Fibroblast of the aortic adventitia (primary cell): Measurements from ENCODE around the gene LUZP1. TPM values are rescaled to one million over a fixed set of nuclear protein-coding genes. Genes with fewer than 3 reads are reported as not detected.

ENCODE experiments used
- DNase-seq: peaks from one replicate; pipeline ENCODE4 v3.0.0-alpha.2; 2010; ENCODE audit warnings: low read depth
- H3K4me3 ChIP-seq: 2 replicates; pipeline ENCODE4 v1.5.1; 2011; ENCODE audit warnings: low read depth, mild to moderate bottlenecking, control low read depth, low read length, moderate library complexity
- CTCF ChIP-seq: IDR thresholded peaks from 2 replicates; pipeline ENCODE4 v1.5.1; 2011; ENCODE audit warnings: mild to moderate bottlenecking, low read length, control low read depth, inconsistent platforms; ENCODE audit not compliant: insufficient read depth
- total RNA-seq: library from RNA; depleted of rRNA; stranded (reverse); fragments of >200 nt; gene quantifications from 2 replicates; pipeline ENCODE4 v1.2.3, GENCODE V29; 2012; ENCODE audit warnings: low replicate concordance

Gene LUZP1
- total RNA-seq, result 26.2 and 107 TPM in 2 replicates

- no peak for TF ChIP-seq CTCF
These were observed at the start of gene LUZP1 for GRCh38 chr1:23168445-23169194. Gene LUZP1 (minus strand): TSS chr1:23168856.

GRCh38 chr1:23217421-23218115 is 48.9 kb upstream of the LUZP1 start, which contains the start of gene HTR1D:
Gene HTR1D (minus strand): TSS chr1:23217502. CDS start chr1:23194219, 23,283 bp downstream.
- no peak for TF ChIP-seq CTCF
- no peak for DNase-seq

More at GRCh38 chr1:23168445-23169194, at the start of gene LUZP1:
- H3K4me3 ChIP-seq, result peak within 1 kb of the TSS; percentile 85
- peak; percentile 90 for DNase-seq

GRCh38 chr1:23216771-23217420 is 48.2 kb upstream of the LUZP1 start:
- H3K4me3 ChIP-seq, result peak overlapping the region; percentile 37
- TF ChIP-seq CTCF, result peak; percentile 40
- no peak for DNase-seq

More at GRCh38 chr1:23217421-23218115, 48.9 kb upstream of the LUZP1 start, which contains the start of gene HTR1D:
- H3K4me3 ChIP-seq, result peak within 1 kb of the TSS; percentile 37

GRCh38 chr1:23215751-23216449 is 47.2 kb upstream of the LUZP1 start:
- no peak overlapping the region for H3K4me3 ChIP-seq
- TF ChIP-seq CTCF, result no peak
- no peak for DNase-seq

GRCh38 chr1:23215291-23215690 is 46.6 kb upstream of the LUZP1 start:
- H3K4me3 ChIP-seq, result no peak overlapping the region
- no peak for TF ChIP-seq CTCF
- DNase-seq, result no peak

GRCh38 chr1:23214640-23215039 is 46.0 kb upstream of the LUZP1 start:
- H3K4me3 ChIP-seq, result no peak overlapping the region
- peak; percentile 11 for DNase-seq
- no peak for TF ChIP-seq CTCF
